K562 (cell line): ENCODE data around the gene KCNJ4.

Experiments
- RCOR1 ChIP-seq, 2 experiments: IDR thresholded peaks; 2 replicates each; pipeline ENCODE4 v1.6.1; 2012; ENCODE audit warnings: low read depth in 2 of 2, low read length in 2 of 2, borderline replicate concordance in 1 of 2, improper control_type of control experiment in 1 of 2
- SMAD1 ChIP-seq: fragments of 150-350 bp; IDR thresholded peaks from 2 replicates; pipeline ENCODE4 v1.6.1; 2014; ENCODE audit warnings: low read length, low read depth; ENCODE audit not compliant: partially characterized antibody
- SMC3 ChIP-seq: conservative IDR thresholded peaks from 2 replicates; pipeline ENCODE4 v1.6.1; 2011; ENCODE audit warnings: low read depth, low read length, improper control_type of control experiment; ENCODE audit not compliant: insufficient read depth
- TRIM24 ChIP-seq, 2 experiments: fragments of 450-650 bp; IDR thresholded peaks; 2 replicates each; pipeline ENCODE4 v1.6.1; 2016
- YY1 ChIP-seq, 3 experiments: IDR thresholded peaks; 2 replicates each; pipeline ENCODE4 v1.6.1; 2011; ENCODE audit warnings: low read length in 2 of 3, mild to moderate bottlenecking in 2 of 3, moderate library complexity in 2 of 3, borderline replicate concordance in 1 of 3, control low read depth in 1 of 3, low read depth in 1 of 3; ENCODE audit not compliant: insufficient read depth in 3 of 3, insufficient replicate concordance in 2 of 3, control insufficient read depth in 1 of 3, insufficient read length in 1 of 3; ENCODE audit errors: extremely low read depth in 1 of 3
- ZNF384 ChIP-seq: IDR thresholded peaks from 2 replicates; pipeline ENCODE4 v1.6.1; 2012; ENCODE audit warnings: low read depth, low read length, improper control_type of control experiment

DNA sequence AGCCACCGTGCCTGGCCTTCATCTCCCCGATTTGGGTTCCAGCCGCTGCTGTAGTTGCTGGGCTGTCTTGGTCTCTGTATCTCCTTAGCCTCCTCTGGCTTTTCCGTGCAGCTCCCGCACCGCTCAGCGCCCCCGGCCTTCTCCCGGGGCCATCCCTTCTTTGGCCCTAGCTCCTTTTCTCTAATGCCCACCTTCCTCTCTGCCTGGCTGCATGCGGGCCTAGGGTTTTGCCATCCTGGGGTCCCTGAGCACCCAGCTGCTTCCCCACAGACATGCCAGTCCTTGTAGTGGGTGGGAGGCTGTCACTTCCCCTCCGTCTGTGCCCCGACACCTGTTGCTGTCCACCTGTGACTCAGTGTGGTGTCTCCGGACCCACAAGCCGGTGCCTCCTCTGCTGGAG is 36.4 kb downstream of the KCNJ4 start:
- TF ChIP-seq YY1 (IDR thresholded peaks at IDR 0.05; ENCODE audit: borderline replicate concordance in 1 of 3, control insufficient read depth in 1 of 3, extremely low read depth in 1 of 3, insufficient read depth in 3 of 3, insufficient read length in 1 of 3, insufficient replicate concordance in 2 of 3, low read depth in 1 of 3, low read length in 2 of 3) (no peak), RCOR1 (IDR thresholded peaks at IDR 0.05; ENCODE audit: borderline replicate concordance in 1 of 2, low read depth in 2 of 2, low read length in 2 of 2) (no peak), TRIM24 (IDR thresholded peaks at IDR 0.05) (no peak), ZNF384 (no peak), SMAD1 (no peak), SMC3 (no peak)
